ENCODE results near the gene SPG7.

Gene SPG7

DNA sequence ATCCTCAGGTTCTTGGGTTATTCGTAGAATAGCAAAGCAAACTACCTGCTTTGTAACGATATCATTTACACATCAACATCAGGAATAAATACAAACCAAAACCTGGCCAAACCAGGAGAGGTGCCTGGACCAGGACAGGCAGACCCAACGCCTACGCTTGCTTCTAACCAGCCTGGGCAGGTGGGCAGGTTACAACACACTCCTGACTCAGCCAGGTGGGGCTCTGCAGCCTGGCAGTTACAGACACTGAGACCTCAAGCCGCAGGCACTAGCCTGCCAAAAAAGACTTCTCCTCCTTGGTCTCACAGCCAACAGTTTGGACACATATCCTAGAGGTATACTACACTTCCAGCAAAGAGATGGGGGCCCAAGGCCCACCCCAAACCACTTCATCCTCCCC is 31.8 kb upstream of the SPG7 start:
- TF ChIP-seq, protein P1, sequence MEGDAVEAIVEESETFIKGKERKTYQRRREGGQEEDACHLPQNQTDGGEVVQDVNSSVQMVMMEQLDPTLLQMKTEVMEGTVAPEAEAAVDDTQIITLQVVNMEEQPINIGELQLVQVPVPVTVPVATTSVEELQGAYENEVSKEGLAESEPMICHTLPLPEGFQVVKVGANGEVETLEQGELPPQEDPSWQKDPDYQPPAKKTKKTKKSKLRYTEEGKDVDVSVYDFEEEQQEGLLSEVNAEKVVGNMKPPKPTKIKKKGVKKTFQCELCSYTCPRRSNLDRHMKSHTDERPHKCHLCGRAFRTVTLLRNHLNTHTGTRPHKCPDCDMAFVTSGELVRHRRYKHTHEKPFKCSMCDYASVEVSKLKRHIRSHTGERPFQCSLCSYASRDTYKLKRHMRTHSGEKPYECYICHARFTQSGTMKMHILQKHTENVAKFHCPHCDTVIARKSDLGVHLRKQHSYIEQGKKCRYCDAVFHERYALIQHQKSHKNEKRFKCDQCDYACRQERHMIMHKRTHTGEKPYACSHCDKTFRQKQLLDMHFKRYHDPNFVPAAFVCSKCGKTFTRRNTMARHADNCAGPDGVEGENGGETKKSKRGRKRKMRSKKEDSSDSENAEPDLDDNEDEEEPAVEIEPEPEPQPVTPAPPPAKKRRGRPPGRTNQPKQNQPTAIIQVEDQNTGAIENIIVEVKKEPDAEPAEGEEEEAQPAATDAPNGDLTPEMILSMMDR (IDR thresholded peaks at IDR 0.05; ENCODE audit: low read depth, low read length): no peak
- Histone ChIP-seq H3K27me3 (ENCODE audit: insufficient read depth, low read depth, severe bottlenecking) (no peaks in the 10 kb centered on the region), H3K9me3 (ENCODE audit: severe bottlenecking) (no peaks in the 10 kb centered on the region), H3K36me3 (no peaks in the 10 kb centered on the region), H3K27ac (no peak overlapping the region), H3K4me3 (ENCODE audit: low read depth, low read length) (no peak overlapping the region)
- no peak for DNase-seq

DNA sequence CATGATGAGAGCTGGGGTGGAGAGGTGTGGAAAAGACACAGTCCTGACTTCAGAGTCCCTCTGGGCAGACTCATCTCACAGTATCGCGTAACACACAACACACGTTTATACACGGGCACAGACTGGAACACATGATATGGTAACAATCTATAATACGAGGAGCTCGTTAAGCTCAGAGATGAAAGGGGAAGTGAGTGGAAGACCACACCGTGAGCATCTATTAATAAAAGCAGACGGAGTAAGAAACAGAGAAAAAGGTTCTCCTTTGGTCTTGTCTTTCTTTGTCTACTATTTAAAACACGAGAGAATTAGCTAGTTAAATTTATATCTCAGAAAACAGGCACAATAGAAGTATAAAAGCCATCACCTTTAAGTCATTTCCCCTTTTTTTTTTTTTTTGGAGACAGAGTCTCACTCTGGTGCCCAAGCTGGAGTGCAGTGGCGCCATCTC is 31.4 kb upstream of the SPG7 start:
- Histone ChIP-seq H3K36me3 (no peaks in the 10 kb centered on the region), H3K4me3 (ENCODE audit: low read depth, low read length) (no peak overlapping the region), H3K27ac (no peak overlapping the region), H3K9me3 (ENCODE audit: severe bottlenecking) (no peaks in the 10 kb centered on the region), H3K27me3 (ENCODE audit: insufficient read depth, low read depth, severe bottlenecking) (no peaks in the 10 kb centered on the region)
- TF ChIP-seq, protein P1 (IDR thresholded peaks at IDR 0.05; ENCODE audit: low read depth, low read length): no peak
- no peak for DNase-seq

DNA sequence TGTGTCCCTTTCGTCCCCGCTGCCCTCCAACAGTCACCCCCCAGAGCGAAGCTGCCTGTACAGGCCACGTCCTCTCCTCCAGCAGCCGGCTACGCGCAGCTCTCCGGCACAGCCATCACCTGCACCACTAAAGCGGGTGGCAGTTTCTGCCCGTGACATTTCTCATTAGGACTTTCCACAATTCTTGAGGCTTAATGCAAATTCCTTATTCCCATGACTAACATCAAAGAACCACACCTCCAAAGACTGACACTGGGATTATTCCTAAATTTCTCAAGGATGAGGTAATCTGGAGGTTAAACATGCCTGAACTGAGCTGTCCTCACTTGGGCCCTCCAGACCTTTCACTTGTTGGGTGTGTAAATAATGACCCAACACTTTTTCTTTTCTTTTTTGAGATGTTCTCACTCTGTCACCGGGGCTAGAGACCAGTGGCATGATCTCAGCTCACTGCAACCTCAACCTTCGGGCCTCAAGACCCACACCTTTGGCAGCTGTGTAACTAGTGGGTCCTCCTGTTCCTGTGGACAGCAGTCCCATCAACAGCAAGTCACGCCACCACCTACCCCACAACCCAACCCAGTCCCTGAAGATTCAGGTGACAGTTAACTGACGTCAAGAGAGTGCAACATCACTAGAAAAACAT is 29.5 kb upstream of the SPG7 start:
- H3K27me3 ChIP-seq (ENCODE audit: insufficient read depth, low read depth, severe bottlenecking): no peaks in the 10 kb centered on the region
- no peaks in the 10 kb centered on the region for H3K36me3 ChIP-seq
- H3K27ac ChIP-seq: no peak overlapping the region
- no peak for DNase-seq
- no peak overlapping the region for H3K4me3 ChIP-seq (ENCODE audit: low read depth, low read length)
- TF ChIP-seq, protein P1 (IDR thresholded peaks at IDR 0.05; ENCODE audit: low read depth, low read length): no peak
- no peaks in the 10 kb centered on the region for H3K9me3 ChIP-seq (ENCODE audit: severe bottlenecking)

DNA sequence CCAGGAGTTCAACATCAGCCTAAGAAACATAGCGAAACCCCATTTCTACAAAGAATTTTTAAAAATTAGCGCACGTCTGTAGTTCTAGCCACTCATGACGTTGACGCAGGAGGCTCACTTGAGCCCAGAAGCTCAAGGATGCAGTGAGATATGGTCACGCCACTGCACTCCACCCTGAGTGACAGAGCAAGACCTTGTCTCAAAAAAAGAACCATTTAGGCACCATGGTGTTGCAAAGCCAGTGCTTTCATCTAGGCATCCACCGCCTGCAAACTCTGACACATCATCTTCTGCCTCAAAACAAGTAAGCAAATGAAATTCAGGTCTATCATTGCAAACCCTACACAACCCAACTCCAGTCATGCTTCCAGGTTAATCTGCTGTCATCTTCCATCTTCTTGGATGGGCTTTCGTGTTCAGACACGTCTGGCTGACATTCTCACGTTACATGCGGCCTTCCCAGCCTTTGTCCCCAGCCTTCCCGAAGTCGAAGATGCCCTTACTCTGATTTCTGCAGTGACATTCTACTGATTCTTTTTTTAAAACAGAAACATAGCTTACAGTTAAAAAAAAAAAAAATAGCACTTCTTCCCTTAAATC is 26.7 kb upstream of the SPG7 start:
- H3K36me3 ChIP-seq: no peaks in the 10 kb centered on the region
- H3K9me3 ChIP-seq (ENCODE audit: severe bottlenecking): no peaks in the 10 kb centered on the region
- no peaks in the 10 kb centered on the region for H3K27me3 ChIP-seq (ENCODE audit: insufficient read depth, low read depth, severe bottlenecking)
- TF ChIP-seq, protein P1 (IDR thresholded peaks at IDR 0.05; ENCODE audit: low read depth, low read length): no peak
- no peak overlapping the region for H3K4me3 ChIP-seq (ENCODE audit: low read depth, low read length)
- DNase-seq: no peak
- H3K27ac ChIP-seq: no peak overlapping the region

DNA sequence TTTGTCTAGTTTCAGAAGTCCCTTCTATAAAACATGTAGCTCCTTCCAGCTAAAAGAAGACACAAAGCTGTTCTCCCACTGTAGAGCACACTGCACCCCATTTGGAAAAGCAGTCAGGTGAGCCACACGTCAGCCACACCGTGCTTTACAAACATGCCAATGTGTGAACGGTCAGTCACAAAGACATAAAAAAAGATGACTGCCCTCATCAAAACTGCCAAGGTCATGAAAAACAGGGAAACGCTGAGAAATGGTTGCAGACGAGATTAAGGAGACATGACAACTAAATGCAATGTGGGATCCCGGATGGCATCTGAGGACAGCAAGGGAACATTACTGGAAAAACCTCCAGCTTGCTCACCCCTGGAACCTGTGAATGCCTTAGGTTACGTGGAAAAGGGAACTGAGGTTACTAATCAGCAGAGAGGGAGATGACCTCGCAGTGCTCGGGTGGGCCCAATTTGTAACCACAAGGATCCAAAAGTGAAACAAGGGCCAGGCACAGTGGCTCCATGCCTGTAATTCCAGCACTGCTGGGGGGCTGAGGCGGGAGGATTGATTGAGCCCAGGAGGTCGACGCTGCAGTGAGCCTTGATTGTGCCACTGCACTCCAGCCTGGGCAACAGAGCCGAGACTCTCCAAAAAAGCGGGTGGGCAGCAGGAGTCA is 25.9 kb upstream of the SPG7 start:
- no peak for DNase-seq
- Histone ChIP-seq H3K27me3 (ENCODE audit: insufficient read depth, low read depth, severe bottlenecking) (no peaks in the 10 kb centered on the region), H3K9me3 (ENCODE audit: severe bottlenecking) (no peaks in the 10 kb centered on the region), H3K4me3 (ENCODE audit: low read depth, low read length) (no peak overlapping the region), H3K36me3 (no peaks in the 10 kb centered on the region), H3K27ac (peak overlapping the region; percentile 28; the same call in 1 of the 2 replicates)
- TF ChIP-seq, protein P1 (IDR thresholded peaks at IDR 0.05; ENCODE audit: low read depth, low read length): no peak

Data from WERI-Rb-1 (cell line).